Measurements from ENCODE around the gene FHOD3.

GRCh38 chr18:36655074-36655473, 357.6 kb downstream of the FHOD3 start:
- TF ChIP-seq CTCF (IDR thresholded peaks at IDR 0.05; ENCODE audit: control extremely low read depth in 1 of 3, insufficient read depth in 1 of 3, low read depth in 1 of 3, low read length in 3 of 3) (no peak), POLR2AphosphoS5 (IDR thresholded peaks at IDR 0.05; ENCODE audit: low read depth, low read length) (no peak), EZH2 (IDR thresholded peaks at IDR 0.05; ENCODE audit: low read depth, low read length, severe bottlenecking) (no peak), POLR2A (IDR thresholded peaks at IDR 0.05; ENCODE audit: control extremely low read depth in 1 of 2, low read depth in 2 of 2, low read length in 2 of 2) (no peak), TCF12 (IDR thresholded peaks at IDR 0.05; ENCODE audit: low read depth, low read length) (no peak), NRF1 (IDR thresholded peaks at IDR 0.05; ENCODE audit: low read depth, low read length) (no peak), TAF1 (IDR thresholded peaks at IDR 0.05; ENCODE audit: low read depth, low read length) (no peak), BRCA1 (IDR thresholded peaks at IDR 0.05; ENCODE audit: low read depth, low read length) (no peak), KDM1A (IDR thresholded peaks at IDR 0.05; ENCODE audit: borderline replicate concordance, low read length) (no peak), EP300 (IDR thresholded peaks at IDR 0.05; ENCODE audit: borderline replicate concordance in 1 of 2, low read depth in 2 of 2, low read length in 2 of 2) (no peak)
